Stimulated activated naive CD4-positive, alpha-beta T cell treated with Interleukin-2 at 50 U/mL for 16 hours (primary cell): ENCODE results near the gene DSTYK.
"Not testable (repeated sequence)": the region's sequence is repeated elsewhere in the genome, so short reads cannot be mapped to it uniquely, and the experiment has no call there.

ENCODE experiments used
- DNase-seq: peaks from one replicate; lab custom pipeline; 2025; lab: John Stamatoyannopoulos, UW

DSTYK gene

GRCh38 chr1:205220421-205220820 is 8.9 kb upstream of the DSTYK start:
- no peak for DNase-seq

- no peak for DNase-seq
Measured at GRCh38 chr1:205217418-205217817, 5.9 kb upstream of the DSTYK start.

- DNase-seq, result no peak
Measured at GRCh38 chr1:205216588-205216987, 5.1 kb upstream of the DSTYK start.

- no peak for DNase-seq
Measured at GRCh38 chr1:205214756-205215155, 3.3 kb upstream of the DSTYK start.

- no peak for DNase-seq
Measured at GRCh38 chr1:205211839-205212536, 486 bp upstream of the DSTYK start.

GRCh38 chr1:205210756-205211168 is 740 bp downstream of the DSTYK start:
- DNase-seq, result no peak

GRCh38 chr1:205208811-205209210 is 2.7 kb downstream of the DSTYK start:
- no peak for DNase-seq

GRCh38 chr1:205205055-205205454 is 6.4 kb downstream of the DSTYK start:
- DNase-seq, result no peak

- DNase-seq, result no peak
Measured at GRCh38 chr1:205204552-205204951, 7.0 kb downstream of the DSTYK start.

- peak; percentile 15 for DNase-seq
Measured at GRCh38 chr1:205199931-205200299, 11.6 kb downstream of the DSTYK start.

GRCh38 chr1:205199090-205199930 is 12.2 kb downstream of the DSTYK start:
- DNase-seq, result peak; percentile 38

- no peak for DNase-seq
Measured at GRCh38 chr1:205192287-205192686, 19.2 kb downstream of the DSTYK start.

- no peak for DNase-seq
Measured at GRCh38 chr1:205191622-205192021, 19.9 kb downstream of the DSTYK start.

- DNase-seq, result no peak
Measured at GRCh38 chr1:205190845-205191577, 20.5 kb downstream of the DSTYK start.

- no peak for DNase-seq
Measured at GRCh38 chr1:205189131-205189530, 22.4 kb downstream of the DSTYK start.

GRCh38 chr1:205188596-205188995 is 22.9 kb downstream of the DSTYK start:
- DNase-seq, result no peak

- no peak for DNase-seq
Measured at GRCh38 chr1:205188098-205188497, 23.4 kb downstream of the DSTYK start.

- DNase-seq, result no peak
Measured at GRCh38 chr1:205187420-205187819, 24.1 kb downstream of the DSTYK start.

GRCh38 chr1:205186191-205186590 is 25.3 kb downstream of the DSTYK start:
- DNase-seq, result no peak

GRCh38 chr1:205183676-205184335 is 27.7 kb downstream of the DSTYK start:
- DNase-seq, result no peak

- no peak for DNase-seq
Measured at GRCh38 chr1:205182930-205183329, 28.6 kb downstream of the DSTYK start.

- not testable (repeated sequence) for DNase-seq
Measured at GRCh38 chr1:205180331-205180730, 31.2 kb downstream of the DSTYK start.
